ENCODE results near the gene GAST.
"Not testable (repeated sequence)": the region's sequence is repeated elsewhere in the genome, so short reads cannot be mapped to it uniquely, and the experiment has no call there.

GAST gene

GRCh38 chr17:41689497-41690299, 22.4 kb upstream of the GAST start:
- no peak for TF ChIP-seq ZNF274 (IDR thresholded peaks at IDR 0.05; ENCODE audit: low read depth, low read length)
- peak overlapping the region; percentile 92 for H3K4me3 ChIP-seq (ENCODE audit: low read length)

- TF ChIP-seq ZNF274 (IDR thresholded peaks at IDR 0.05; ENCODE audit: low read depth, low read length) = no peak
- peak overlapping the region; percentile 92; the same call in 1 of the 2 replicates for H3K4me3 ChIP-seq (ENCODE audit: low read length)
Measured at GRCh38 chr17:41690497-41690896, 21.6 kb upstream of the GAST start.

- H3K4me3 ChIP-seq (ENCODE audit: low read length) = no peak overlapping the region
- TF ChIP-seq ZNF274 (IDR thresholded peaks at IDR 0.05; ENCODE audit: low read depth, low read length) = no peak
Measured at GRCh38 chr17:41691031-41691777, 20.9 kb upstream of the GAST start.

- H3K4me3 ChIP-seq (ENCODE audit: low read length) = no peak overlapping the region
- TF ChIP-seq ZNF274 (IDR thresholded peaks at IDR 0.05; ENCODE audit: low read depth, low read length) = no peak
Measured at GRCh38 chr17:41692722-41693521, 19.2 kb upstream of the GAST start.

GRCh38 chr17:41695134-41695661, 16.9 kb upstream of the GAST start:
- TF ChIP-seq ZNF274 (IDR thresholded peaks at IDR 0.05; ENCODE audit: low read depth, low read length) = no peak
- H3K4me3 ChIP-seq (ENCODE audit: low read length) = no peak overlapping the region

- no peak overlapping the region for H3K4me3 ChIP-seq (ENCODE audit: low read length)
- no peak for TF ChIP-seq ZNF274 (IDR thresholded peaks at IDR 0.05; ENCODE audit: low read depth, low read length)
Measured at GRCh38 chr17:41695954-41696757, 16.0 kb upstream of the GAST start.

GRCh38 chr17:41697122-41697962, 14.8 kb upstream of the GAST start:
- H3K4me3 ChIP-seq (ENCODE audit: low read length) = no peak overlapping the region
- TF ChIP-seq ZNF274 (IDR thresholded peaks at IDR 0.05; ENCODE audit: low read depth, low read length) = no peak

- H3K4me3 ChIP-seq (ENCODE audit: low read length) = not testable (repeated sequence)
Measured at GRCh38 chr17:41700843-41701242, 11.3 kb upstream of the GAST start.

- TF ChIP-seq ZNF274 (IDR thresholded peaks at IDR 0.05; ENCODE audit: low read depth, low read length) = no peak
- no peak overlapping the region for H3K4me3 ChIP-seq (ENCODE audit: low read length)
Measured at GRCh38 chr17:41702712-41703111, 9.4 kb upstream of the GAST start.

- H3K4me3 ChIP-seq (ENCODE audit: low read length) = no peak overlapping the region
- no peak for TF ChIP-seq ZNF274 (IDR thresholded peaks at IDR 0.05; ENCODE audit: low read depth, low read length)
Measured at GRCh38 chr17:41705271-41705991, 6.7 kb upstream of the GAST start.

GRCh38 chr17:41707803-41708669, 4.1 kb upstream of the GAST start:
- TF ChIP-seq ZNF274 (IDR thresholded peaks at IDR 0.05; ENCODE audit: low read depth, low read length) = no peak
- H3K4me3 ChIP-seq (ENCODE audit: low read length) = no peak overlapping the region

All from GM08714 (cell line).